Endothelial cell of umbilical vein (primary cell): ENCODE measurements around the gene ABCC10. TPM values are rescaled to one million over a fixed set of nuclear protein-coding genes. Genes with fewer than 3 reads are reported as not detected.

Experiments used
- BruUV-seq: library from RNA; stranded (reverse); fragments of 400-500 nt; replicated peaks from 2 replicates; lab custom pipeline; 2021; lab: Mats Ljungman, UMichigan
- CTCF ChIA-PET: fragments of 300-600, 350-600 bp; sonication (Branson Sonifier 250); formaldehyde crosslinking; loops from one replicate; lab custom pipeline; 2021; ENCODE audit warnings: antibody characterized with exemption, inconsistent platforms; lab: Charles Lee
- POLR2A ChIA-PET: fragments of 300-600, 350-600 bp; sonication (Branson Sonifier 250); formaldehyde crosslinking; loops from one replicate; lab custom pipeline; 2021; ENCODE audit warnings: antibody characterized with exemption, inconsistent platforms; lab: Charles Lee
- DNase-seq: peaks from one replicate; pipeline ENCODE4 v3.0.0-alpha.2; 2011; ENCODE audit warnings: low read depth, low spot score
- FAIRE-seq: peaks from 2 replicates; lab custom pipeline; 2011; peaks lifted over from hg19 to GRCh38; lab: Jason Lieb, UNC
- H2AFZ ChIP-seq: 2 replicates; pipeline ENCODE4 v1.6.0; 2012; ENCODE audit warnings: low read depth, low read length, control low read depth, inconsistent platforms
- H3K27ac ChIP-seq: 2 replicates; pipeline ENCODE4 v1.5.1; 2011; ENCODE audit warnings: low read depth, mild to moderate bottlenecking, control low read depth, low read length, moderate library complexity; ENCODE audit not compliant: insufficient read depth
- H3K27me3 ChIP-seq, 2 experiments: 2 replicates each; pipeline versions ENCODE4 v1.6.0 to v1.6.1; 2011; ENCODE audit warnings: low read length in 2 of 2, mixed read lengths in 1 of 2; ENCODE audit not compliant: control insufficient read depth in 2 of 2, insufficient read depth in 2 of 2
- H3K36me3 ChIP-seq, 2 experiments: 2 replicates in 1 of 2; 3 replicates in 1 of 2; pipeline ENCODE4 v1.5.1; 2011; ENCODE audit warnings: low read length in 2 of 2, mild to moderate bottlenecking in 1 of 2, moderate library complexity in 1 of 2; ENCODE audit not compliant: control insufficient read depth in 2 of 2, insufficient read depth in 2 of 2; ENCODE audit errors: extremely low read depth in 1 of 2
- H3K4me1 ChIP-seq: 3 replicates; pipeline ENCODE4 v1.5.1; 2011; ENCODE audit warnings: mild to moderate bottlenecking, low read length; ENCODE audit not compliant: control insufficient read depth, insufficient read depth; ENCODE audit errors: extremely low read depth
- H3K4me2 ChIP-seq: 2 replicates; pipeline ENCODE4 v1.6.1; 2011; ENCODE audit warnings: low read length, control low read depth, mixed read lengths; ENCODE audit not compliant: insufficient read depth
- H3K4me3 ChIP-seq, 3 experiments: fragments of 200-600 bp in 1 of 3; sonication (generic), shearing (Covaris generic) in 1 of 3; replicated peaks in 1 of 3; 2 replicates each; pipeline ENCODE4 v1.5.1; 2011 to 2016; ENCODE audit warnings: control low read depth in 3 of 3, low read length in 3 of 3, mild to moderate bottlenecking in 2 of 3, inconsistent platforms in 1 of 3, low read depth in 1 of 3, moderate library complexity in 1 of 3; ENCODE audit not compliant: insufficient read depth in 1 of 3
- H3K79me2 ChIP-seq: 2 replicates; pipeline ENCODE4 v1.6.0; 2012; ENCODE audit warnings: low read length, inconsistent platforms; ENCODE audit not compliant: control insufficient read depth, insufficient read depth
- H3K9ac ChIP-seq: replicated peaks from 2 replicates; pipeline ENCODE3; 2011; ENCODE audit warnings: low read length, control low read depth; ENCODE audit not compliant: insufficient read depth; ENCODE audit errors: extremely low read depth
- H3K9me1 ChIP-seq: replicated peaks from 3 replicates; pipeline ENCODE4 v1.6.0; 2011; ENCODE audit warnings: mild to moderate bottlenecking, low read length; ENCODE audit not compliant: control insufficient read depth, insufficient read depth; ENCODE audit errors: extremely low read depth
- H3K9me3 ChIP-seq: replicated peaks from 2 replicates; pipeline ENCODE4 v1.5.1; 2012; ENCODE audit warnings: low read length, inconsistent platforms; ENCODE audit not compliant: control insufficient read depth, insufficient read depth
- H4K20me1 ChIP-seq: replicated peaks from 2 replicates; pipeline ENCODE3; 2011; ENCODE audit warnings: mild to moderate bottlenecking, low read length; ENCODE audit not compliant: control insufficient read depth, insufficient read depth; ENCODE audit errors: extremely low read depth
- EZH2 ChIP-seq: IDR thresholded peaks from 2 replicates; pipeline ENCODE4 v1.6.1; 2012; ENCODE audit warnings: borderline replicate concordance, low read depth, mild to moderate bottlenecking, moderate library complexity, low read length, inconsistent platforms; ENCODE audit not compliant: severe bottlenecking
- FOS ChIP-seq: IDR thresholded peaks from 2 replicates; pipeline ENCODE4 v1.6.1; 2011; ENCODE audit warnings: mild to moderate bottlenecking, low read length, moderate library complexity, borderline replicate concordance; ENCODE audit not compliant: insufficient read depth
- GATA2 ChIP-seq: IDR thresholded peaks from 2 replicates; pipeline ENCODE4 v1.7.0; 2011; ENCODE audit warnings: low read depth, mild to moderate bottlenecking, moderate library complexity, mixed read lengths, low read length; ENCODE audit not compliant: insufficient read length, insufficient read depth
- MYC ChIP-seq: IDR thresholded peaks from one replicate; pipeline ENCODE4 v1.6.1; 2011; ENCODE audit warnings: mild to moderate bottlenecking, low read depth, low read length
- POLR2A ChIP-seq: IDR thresholded peaks from 2 replicates; pipeline ENCODE4 v1.6.1; 2012; ENCODE audit warnings: low read depth, mild to moderate bottlenecking, control low read depth, low read length
- POLR2AphosphoS5 ChIP-seq: IDR thresholded peaks from 2 replicates; pipeline ENCODE4 v1.6.1; 2012; ENCODE audit warnings: low read depth, mild to moderate bottlenecking, control low read depth, low read length, moderate library complexity; ENCODE audit not compliant: insufficient read depth
- dilution Hi-C: fragments of 300-500 bp; cut with MboI; formaldehyde crosslinking; loops from one replicate; pipeline ENCODE4 v1.15.0; 2019; ENCODE audit warnings: low sequenced_read_pairs; ENCODE audit not compliant: extremely low pct_ligation_motif_present
- intact Hi-C: fragments of 100-400 bp; cut with micrococcal nuclease; formaldehyde crosslinking; loops from one replicate; pipeline ENCODE4 v1.10.0; 2022
- polyA plus RNA-seq, 4 experiments: library from polyadenylated mRNA; depleted of rRNA in 3 of 4; stranded (reverse) in 3 of 4; unstranded in 1 of 4; fragments of >200 nt; gene quantifications; 2 replicates each; pipeline versions ENCODE4 v1.2.1 to v1.2.3, GENCODE V29; 2011 to 2012; ENCODE audit warnings: missing spikeins in 1 of 4
- total RNA-seq: library from RNA; stranded (reverse); gene quantifications from 2 replicates; pipeline ENCODE4 v1.2.3, GENCODE V29; 2021

The ABCC10 gene
- total and polyA plus RNA-seq, 2 donors (not counting 3 experiments of a cell fraction or from before 2014, with no cell fraction given), result 29.2 to 37.9 TPM

DNA sequence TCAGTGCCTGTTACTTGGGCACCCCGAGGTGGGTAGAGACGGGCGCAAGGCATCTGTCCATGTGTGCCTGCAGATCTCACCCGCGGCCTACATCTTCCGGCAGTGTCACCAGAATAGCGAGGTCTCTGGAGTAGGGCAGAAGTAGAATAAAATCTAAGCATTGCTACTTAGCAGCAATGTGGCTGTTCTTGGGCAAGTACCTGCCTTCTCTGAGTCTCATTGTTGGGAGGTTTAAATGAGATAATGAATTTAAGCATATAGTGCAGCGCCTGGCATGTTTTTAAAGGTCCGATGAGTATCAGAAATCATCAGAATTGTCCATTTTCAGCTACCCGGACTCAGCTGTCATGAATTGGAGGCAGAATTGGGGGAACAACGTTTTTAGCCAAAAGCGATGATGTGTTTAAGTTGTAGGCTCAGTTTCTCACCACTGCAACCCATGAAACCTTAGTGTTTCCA lies 800 bp downstream of the ABCC10 start:
- BruUV-seq, result TSS peak; percentile 46
- peak overlapping the region; percentile 85 for H3K4me2 ChIP-seq
- H4K20me1 ChIP-seq, result no peaks in the 10 kb centered on the region
- peak overlapping the region; percentile 71 for H2AFZ ChIP-seq
- POLR2A ChIA-PET, result no interaction called here
- H3K4me3 ChIP-seq, result peak overlapping the region; percentile 14 to 66 (median 60)
- FAIRE-seq (no peak), DNase-seq (no peak)
- peaks cover 12% of the 10 kb centered on the region for H3K4me1 ChIP-seq
- dilution Hi-C loops, result no loop called here
- no peaks in the 10 kb centered on the region for H3K9me3 ChIP-seq
- intact Hi-C loops, result loop anchor here (5.0 kb wide), 1 partner anchor 199 kb away; the partner anchor contains the start of gene GTPBP2
- TF ChIP-seq MYC, result no peak
- peak overlapping the region; percentile 57 for H3K27ac ChIP-seq
- CTCF ChIA-PET, result interaction anchor here (1.1 to 1.3 kb wide), 3 partner anchors 9 to 68 kb away, joined by 3 to 4 read pairs (median 3); no protein-coding TSS in a partner anchor
- H3K79me2 ChIP-seq, result peaks cover 9% of the 10 kb centered on the region
- no peaks in the 10 kb centered on the region for H3K27me3 ChIP-seq
- no peaks in the 10 kb centered on the region for H3K9me1 ChIP-seq
- H3K9ac ChIP-seq, result peak overlapping the region; percentile 70
- H3K36me3 ChIP-seq, result peaks cover 0 to 8% of the 10 kb centered on the region in 2 experiments

DNA sequence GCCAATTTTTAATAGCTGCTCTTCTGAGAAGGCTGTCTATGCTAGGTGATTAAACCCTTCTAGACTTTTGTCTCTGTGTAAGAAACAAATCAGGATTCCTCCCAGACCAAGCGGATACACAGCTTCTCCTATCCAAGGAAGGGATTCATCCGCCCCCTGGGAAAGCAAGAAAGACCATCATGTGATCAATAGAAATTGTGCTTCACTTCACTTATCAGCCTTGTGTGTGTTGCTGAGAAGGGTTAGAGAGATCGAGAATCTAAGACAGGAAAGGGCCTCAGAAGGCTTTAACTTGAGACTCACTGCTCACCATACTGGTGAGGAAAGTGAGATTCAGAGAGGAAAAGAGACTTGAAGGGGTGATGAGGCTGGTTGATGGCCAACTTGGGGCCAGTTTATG lies 1.5 kb downstream of the ABCC10 start:
- H3K4me1 ChIP-seq, result peaks cover 12% of the 10 kb centered on the region
- POLR2A ChIA-PET, result no interaction called here
- peaks cover 0 to 11% of the 10 kb centered on the region in 2 experiments for H3K36me3 ChIP-seq
- no peak overlapping the region for H2AFZ ChIP-seq
- FAIRE-seq, result peak; percentile 40
- H3K4me2 ChIP-seq, result peak overlapping the region; percentile 85
- H4K20me1 ChIP-seq, result no peaks in the 10 kb centered on the region
- intact Hi-C loops, result loop anchor here (5.0 kb wide), 1 partner anchor 198 kb away; the partner anchor contains the start of gene GTPBP2
- H3K4me3 ChIP-seq, result peak overlapping the region in 1 of 3 experiments; percentile 60
- H3K9ac ChIP-seq, result peak overlapping the region; percentile 70
- no peak overlapping the region for H3K27ac ChIP-seq
- CTCF ChIA-PET, result no interaction called here
- H3K79me2 ChIP-seq, result peaks cover 9% of the 10 kb centered on the region
- no peak for DNase-seq
- no peaks in the 10 kb centered on the region for H3K9me3 ChIP-seq
- H3K27me3 ChIP-seq, result no peaks in the 10 kb centered on the region
- dilution Hi-C loops, result no loop called here
- no peaks in the 10 kb centered on the region for H3K9me1 ChIP-seq
- TF ChIP-seq FOS, result no peak
- no peak for TF ChIP-seq POLR2A
- TF ChIP-seq EZH2, result no peak
- TF ChIP-seq GATA2, result no peak
- no peak for TF ChIP-seq POLR2AphosphoS5
- no peak for TF ChIP-seq MYC
- no TSS peak for BruUV-seq
